AML-193 (cell line): ENCODE results near the gene GLT1D1.

Experiments
- DNase-seq, 2 experiments: peaks; one replicate each; lab custom pipeline; 2025; lab: John Stamatoyannopoulos, UW

The GLT1D1 gene

DNA sequence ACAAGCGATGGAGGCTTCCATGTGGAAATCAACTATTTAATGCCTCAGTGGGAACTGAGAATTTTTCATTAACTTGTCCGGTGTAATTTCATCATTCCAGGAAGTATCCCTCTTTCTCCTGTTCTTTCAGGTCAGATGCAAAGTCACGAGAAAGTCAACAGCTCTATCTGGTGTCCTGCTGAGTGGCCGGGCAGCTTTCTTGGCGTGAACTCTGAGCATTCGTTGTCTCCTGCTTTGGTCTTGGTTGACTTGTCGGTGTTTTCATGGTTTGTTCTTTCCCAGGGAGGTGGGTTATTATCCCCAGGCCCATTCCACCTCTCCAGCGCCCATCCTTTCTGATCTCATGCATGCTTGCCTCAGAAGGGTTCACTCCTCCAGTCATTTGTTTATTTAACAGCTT, 149.1 kb downstream of the GLT1D1 start:
- DNase-seq: no peak

DNA sequence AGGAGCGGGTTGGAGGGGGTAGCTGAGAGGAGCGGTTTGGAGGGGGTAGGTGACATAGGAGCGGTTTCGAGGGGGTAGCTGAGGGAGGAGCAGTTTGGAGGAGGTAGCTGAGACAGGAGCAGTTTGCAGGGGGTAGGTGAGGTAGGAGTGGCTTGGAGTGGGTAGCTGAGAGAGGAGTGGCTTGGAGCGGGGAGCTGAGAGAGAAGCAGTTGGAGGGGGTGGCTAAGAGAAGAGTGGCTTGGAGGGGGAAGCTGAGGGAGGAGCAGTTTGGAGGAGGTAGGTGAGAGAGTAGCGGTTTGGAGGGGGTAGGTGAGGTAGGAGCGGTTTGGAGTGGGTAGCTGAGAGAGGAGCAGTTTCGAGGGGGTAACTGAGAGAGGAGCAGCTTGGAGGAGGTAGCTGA, 152.1 kb downstream of the GLT1D1 start:
- no peak for DNase-seq

DNA sequence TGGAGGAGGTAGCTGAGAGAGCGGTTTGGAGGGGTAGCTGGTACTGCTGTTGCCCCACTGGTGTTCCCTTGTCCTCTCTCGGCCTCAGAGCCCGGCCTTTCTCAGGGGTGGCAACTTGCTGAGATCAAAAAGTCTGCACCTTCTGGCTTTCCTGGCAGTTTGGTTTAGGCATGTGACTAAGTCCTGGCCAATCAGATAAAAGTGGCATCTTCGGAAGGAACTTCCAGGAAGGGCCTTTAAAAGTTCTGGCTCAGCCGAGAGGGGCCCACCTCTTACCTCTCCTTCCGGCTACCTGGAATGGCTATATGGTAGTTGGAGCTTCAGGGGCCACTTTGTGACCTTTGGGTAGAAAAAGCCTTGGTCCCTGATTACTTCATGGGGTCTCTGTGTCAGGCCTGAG, 152.6 kb downstream of the GLT1D1 start:
- DNase-seq: no peak

DNA sequence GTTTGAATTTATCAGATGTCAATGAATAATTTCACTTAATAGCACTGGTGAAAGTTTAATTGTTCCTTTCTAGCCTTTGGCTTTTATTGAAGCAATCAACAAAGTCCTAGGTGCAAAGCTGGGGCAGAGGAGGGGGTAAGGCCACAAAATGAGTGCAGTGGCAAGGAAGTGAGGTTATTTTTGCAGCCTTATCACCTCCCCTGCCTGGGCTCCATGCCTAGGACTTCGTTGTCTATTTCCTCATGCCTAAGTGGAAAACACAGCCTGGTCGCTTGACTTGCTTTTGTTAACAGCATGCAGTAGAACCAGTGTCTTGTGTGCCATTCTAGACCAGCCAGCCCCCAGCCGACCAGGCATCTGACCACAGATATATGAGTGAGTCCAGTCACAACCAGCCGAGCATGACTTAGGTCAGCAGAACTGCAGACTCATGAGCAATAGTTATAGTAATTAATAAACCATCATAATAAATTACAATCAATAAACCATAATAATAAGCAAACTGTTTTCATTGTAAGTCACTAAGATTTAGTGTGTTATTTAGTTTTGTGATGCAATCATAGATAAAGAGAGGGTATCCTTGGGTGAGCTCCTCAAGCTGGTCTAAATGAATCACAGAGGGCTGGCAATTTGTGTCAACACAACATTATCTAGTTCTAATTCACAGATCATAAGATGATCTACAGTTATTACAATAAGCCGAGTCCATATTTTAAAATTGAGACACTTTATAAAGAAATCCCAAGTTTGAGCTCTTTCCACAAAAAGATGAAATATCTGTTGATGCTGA, 156.8 kb downstream of the GLT1D1 start:
- no peak for DNase-seq

DNA sequence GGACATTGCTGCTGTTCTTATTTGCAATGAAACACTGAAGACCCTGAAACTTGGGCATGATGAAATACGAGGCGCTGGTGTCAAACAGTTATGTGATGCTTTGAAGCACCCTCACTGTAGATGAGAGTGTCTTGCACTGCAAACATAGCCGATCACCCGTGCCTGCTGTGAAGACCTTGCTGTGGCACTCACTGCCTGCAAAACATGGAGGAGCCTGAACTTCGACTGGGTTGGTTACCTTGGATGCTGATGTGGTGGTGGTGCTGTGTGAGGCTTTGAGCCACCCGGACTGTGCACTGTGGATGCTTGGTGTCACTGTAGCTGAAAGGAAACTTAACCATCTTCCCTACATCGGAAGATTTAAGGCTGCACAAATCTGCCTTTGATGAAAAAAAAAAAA, 162.9 kb downstream of the GLT1D1 start:
- DNase-seq: no peak

DNA sequence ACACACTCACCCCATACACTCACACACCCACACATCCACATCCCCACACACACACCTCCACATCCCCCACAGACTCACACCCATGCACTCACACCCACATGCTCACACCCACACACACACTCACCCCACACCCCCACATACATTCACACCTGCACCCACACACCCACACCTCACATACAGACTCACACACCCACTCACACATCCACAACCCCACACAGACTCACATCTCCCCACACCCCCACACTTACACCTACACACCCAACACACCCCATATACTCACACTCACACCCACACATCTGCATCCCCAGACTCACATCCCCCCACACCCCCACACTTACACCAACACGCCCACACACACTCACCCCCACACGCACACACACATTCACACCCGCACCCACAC, 171.8 kb downstream of the GLT1D1 start:
- DNase-seq: no peak

DNA sequence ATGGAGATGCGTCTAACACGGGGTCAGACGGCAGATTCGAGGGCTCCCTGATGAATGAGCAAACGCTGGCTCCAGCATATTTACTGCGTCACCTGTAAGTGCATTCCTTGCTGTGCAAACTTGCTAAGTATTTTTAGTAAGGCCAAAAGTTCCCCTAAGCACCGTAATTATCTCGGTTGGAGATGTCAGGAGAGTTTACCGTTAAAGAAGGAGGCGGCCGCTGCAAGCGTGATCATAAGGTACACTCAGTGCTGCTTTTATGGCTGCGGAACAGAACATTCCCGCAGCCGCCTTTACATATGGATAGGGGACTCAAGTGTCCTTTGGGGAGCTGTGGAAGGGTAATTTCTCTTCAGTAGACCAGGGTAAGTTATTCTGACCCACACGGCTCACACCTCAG, 175.6 kb downstream of the GLT1D1 start:
- no peak for DNase-seq
